Ramos (cell line): ENCODE results near the gene MYBL2.

ENCODE experiments used
- in situ Hi-C: fragments of 300-500 bp; cut with MboI; formaldehyde crosslinking; loops from one replicate; pipeline ENCODE4 v1.14.3; 2022; ENCODE audit warnings: low sequenced_read_pairs; ENCODE audit not compliant: unreplicated experiment

MYBL2 gene

DNA sequence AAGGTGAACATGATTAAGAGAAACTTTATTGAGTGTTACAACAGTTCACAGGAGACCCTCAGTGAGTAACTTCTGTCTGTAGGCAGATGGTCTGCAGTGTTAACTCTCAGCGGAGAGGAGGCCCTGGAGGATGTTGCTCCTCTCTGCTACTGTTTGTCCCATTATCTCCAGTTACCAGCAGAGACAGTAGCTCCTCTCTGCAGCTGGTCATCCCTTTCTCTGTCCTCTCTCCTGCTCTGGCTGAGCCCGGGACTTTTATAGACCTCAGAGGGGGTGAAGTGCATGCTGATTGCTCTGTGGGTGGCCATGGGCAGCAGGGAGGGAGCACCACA is 54.1 kb downstream of the MYBL2 start:
- in situ Hi-C loops, result no loop called here

DNA sequence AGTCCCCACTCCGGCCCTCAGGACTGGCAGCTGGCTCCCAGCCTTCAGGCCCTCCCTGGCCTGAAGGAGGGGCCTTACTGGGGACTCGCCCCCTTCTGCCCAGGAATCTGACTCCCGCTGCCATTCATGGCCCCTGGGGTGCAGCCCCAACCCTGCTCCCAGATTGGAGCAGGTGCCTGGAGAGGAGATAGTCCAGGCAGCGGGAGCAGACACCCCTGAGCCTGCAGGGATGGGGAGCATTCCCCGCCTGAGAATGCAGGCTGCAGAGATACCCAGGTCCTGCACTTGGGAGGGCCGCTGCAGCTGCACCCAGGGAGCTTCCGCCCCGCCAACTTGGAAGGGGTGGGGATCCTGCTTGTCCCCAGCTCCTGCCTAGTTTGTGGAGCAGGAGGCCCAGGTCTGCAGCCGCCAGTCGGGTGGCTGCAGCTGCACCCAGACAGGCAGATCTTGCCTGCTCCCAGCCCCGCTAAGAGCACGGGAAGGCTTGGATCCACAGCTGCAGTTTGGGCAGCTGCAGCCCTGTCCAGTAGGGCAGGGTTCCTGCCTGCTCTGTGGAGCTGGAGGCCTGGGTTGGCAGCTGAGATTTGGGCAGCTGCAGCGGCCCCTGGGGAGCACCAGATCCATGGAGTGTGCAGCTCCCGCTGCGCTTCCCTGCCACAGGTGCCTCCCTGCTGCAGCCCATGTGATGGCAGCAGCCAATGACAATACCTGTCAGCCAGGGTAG is 54.7 kb downstream of the MYBL2 start:
- in situ Hi-C loops, result no loop called here

DNA sequence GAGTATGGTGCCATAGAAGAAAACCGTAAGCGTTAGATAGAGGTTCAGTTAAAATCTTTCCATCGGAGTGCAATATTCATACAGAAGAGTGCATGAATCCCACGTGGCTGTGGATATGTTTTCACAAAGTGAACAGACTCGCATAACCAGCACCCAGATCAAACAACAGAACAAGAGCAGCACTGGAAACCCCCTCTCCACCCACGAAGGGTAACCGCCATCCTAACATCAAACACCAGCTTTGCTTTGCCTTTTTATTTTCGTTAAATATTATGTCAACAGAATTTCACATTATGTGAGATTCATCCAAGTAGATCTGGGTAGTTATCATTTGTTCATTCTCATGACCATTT is 55.2 kb downstream of the MYBL2 start:
- in situ Hi-C loops, result no loop called here

DNA sequence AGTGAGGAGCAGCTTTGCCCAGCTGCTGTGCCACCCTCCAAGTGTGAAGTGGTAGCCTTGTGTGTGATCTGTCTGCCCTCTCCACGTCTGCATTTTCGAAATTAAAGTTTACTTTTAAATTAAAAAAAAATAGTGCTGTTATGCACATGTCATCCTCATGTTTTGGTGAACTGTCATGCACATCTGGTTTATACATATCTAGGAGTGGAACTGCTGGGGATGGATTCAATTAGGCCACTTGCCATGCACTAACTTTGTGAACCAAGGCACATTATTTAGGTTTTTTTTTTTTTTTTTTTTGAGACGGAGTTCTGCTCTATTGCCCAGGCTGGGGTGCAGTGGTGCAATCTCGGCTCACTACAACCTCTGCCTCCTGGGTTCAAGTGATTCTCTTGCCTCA is 56.3 kb downstream of the MYBL2 start:
- in situ Hi-C loops, result no loop called here

DNA sequence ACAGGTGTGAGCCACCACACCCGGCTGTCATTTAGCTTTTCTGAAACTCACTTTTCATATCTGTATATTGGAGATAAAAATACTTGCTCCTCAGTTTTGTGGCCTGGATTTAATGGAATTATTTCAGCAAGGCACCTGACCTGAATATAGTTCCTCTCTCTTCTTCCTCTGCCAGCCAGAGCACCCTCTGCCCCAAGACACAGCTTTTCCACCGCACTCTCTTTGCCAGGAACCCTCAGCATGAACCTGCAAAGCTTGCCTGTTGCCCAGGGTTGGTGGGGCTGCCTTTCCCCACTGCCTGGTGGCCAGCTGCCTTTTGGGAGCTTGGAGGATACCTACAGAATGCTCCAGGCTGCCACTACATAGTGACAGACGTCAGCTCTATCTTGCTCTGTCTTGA is 56.8 kb downstream of the MYBL2 start:
- in situ Hi-C loops, result no loop called here

DNA sequence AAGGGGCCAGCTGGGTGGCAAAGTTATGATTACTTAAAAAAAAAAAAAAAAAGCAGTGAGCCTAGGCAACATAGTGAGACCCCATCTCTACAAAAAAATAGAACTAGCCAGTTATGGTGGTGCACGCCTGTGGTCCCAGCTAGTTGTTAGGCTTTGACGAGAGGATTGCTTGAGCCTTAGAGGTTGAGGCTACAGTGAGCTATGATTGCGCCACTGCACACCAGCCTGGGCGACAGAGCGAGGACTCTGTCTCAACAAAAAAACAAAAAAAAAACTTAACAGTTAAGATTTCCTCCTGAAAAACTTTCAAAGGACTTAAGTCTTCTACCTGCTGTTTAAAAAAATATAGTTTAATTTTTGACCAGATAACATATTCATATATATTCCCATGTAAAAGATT is 57.5 kb downstream of the MYBL2 start:
- in situ Hi-C loops, result no loop called here

DNA sequence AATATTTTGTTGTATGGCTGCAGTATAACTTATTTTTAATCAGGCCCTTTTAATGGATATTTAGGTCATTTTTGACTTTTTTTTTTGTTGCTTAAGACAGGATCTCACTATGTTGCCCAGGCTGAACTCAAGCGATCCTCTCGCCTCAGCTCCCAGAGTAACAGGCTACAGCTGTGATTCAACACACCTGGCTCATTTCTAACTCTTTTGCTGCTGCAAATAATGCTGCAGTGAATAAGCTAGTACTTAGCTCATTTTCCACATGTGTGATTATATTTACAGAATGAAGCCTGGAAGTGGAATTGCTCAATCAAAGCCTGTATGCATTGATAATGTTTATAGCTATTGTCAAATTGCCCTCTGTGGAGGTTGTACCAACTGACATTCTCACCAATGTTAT is 58.8 kb downstream of the MYBL2 start:
- in situ Hi-C loops, result no loop called here

DNA sequence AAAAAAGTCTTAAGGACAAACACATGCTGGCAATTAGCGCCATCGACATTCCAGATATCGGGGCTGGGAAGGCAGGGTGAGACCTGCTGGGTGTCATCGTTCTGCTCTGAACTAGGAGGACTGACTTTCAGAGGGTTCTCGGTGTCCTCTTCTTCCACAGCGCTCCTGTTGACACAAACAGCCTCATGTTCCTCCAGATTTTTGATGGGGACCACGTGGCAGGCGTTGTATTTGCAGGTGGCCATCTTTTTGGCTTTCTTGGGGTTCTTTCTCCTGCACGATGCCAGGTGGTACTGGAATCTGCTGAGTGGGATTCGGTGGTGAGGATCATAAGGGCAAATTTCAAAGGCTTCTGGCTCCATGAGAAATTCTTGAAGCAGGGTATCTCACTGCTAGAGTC is 59.4 kb downstream of the MYBL2 start:
- in situ Hi-C loops, result no loop called here

DNA sequence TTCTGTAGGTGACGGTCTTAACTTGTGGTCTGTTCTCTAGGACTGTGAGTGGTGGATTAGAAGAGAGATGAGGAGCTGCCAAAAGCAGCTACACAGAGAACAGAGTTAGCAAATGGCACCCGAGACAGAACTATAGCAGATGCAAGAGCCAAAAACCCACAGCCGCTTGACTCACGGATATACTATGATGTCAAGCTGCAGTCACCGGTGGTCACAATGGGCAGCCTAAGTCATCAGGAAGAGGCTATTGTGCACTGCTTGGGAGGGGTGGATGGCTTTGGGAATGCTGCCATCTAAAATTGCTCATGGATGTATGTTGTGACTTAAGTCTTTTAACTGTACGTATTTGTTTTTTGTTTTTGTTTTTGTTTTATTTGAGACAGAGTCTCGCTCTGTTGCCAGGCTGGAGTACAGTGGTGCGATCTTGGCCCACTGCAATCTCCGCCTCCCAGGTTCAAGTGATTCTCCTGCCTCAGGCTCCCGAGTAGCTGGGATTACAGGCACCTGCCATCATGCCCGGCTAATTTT is 60.0 kb downstream of the MYBL2 start, which contains the start of gene GTSF1L:
GTSF1L (minus strand) TSS at position 192 of the 528 bp plus-strand sequence. CDS start 308 bp downstream, outside the sequence.
- in situ Hi-C loops, result no loop called here

DNA sequence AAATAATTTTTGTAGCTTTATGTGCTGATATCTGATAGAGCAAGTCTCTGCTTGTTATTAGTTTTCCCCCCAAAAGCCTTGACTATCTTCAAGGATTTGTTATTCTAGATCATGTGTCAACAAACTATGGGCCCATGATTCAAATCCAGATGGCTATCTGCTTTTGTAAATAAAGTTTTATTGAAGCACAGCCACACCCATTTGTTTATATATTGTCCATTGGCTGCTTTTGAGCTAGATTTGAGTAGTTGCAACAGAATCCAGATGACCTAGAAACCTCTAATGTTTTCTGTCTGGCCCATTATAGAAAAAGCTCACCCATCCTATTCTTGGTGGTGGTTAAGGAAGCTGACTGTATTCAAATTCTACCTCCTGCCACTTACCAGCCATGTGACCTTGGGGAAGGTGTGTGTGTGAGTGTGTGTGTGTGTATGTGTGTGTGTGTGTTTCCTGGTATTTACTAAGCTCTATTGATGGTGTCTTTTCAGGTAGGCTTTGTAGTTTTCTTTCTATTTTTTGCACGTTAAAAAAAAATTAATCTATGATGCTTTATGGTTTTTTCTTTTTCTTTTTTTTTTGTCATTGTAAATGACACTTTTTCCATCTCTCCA is 61.2 kb downstream of the MYBL2 start:
- in situ Hi-C loops, result no loop called here

DNA sequence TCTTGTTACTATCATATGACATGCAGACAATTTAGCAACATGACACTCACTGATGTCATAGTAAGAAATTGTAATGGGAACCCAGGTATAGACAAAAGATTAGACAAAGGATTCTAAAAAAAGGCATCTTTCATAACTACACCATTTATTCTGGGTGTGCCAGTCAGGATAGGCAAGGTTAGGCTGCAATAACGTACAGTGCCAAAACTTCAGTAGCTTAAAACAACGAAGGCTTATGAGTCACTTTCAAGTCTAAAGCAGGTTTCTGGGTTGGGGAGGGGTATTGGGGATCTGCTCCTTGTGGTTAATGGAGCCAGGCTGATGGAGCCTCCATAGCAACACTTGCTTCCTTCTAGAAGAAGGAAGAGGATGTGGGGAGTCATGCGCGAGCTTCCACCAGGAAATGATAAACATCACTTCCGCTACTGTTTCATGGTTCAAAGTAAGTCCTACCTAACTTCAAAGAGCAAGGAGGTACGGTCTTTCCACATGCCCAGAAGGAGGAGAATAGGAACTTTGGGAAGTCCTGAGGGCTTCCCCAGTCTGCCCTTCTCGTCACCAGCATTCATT is 61.9 kb downstream of the MYBL2 start:
- in situ Hi-C loops, result no loop called here

DNA sequence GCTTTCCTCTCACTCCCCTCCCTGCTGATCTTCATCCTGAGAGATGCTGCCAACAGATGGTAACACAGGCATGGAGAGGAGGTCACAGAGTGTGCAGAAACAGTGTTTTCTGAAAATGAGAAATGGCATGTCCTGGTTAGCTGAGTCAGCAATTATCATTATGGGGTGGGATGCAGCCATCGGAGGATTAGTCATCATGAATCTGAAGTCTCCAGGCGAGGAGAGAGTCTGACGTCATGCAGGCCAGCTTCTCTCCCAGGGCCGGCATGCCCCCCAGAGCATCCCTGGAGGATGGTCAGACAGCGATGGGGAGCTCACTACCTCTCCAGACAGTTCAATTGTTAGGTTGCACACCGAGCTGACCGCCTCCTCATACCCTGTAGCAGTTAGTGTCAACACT is 64.6 kb downstream of the MYBL2 start:
- in situ Hi-C loops, result no loop called here

DNA sequence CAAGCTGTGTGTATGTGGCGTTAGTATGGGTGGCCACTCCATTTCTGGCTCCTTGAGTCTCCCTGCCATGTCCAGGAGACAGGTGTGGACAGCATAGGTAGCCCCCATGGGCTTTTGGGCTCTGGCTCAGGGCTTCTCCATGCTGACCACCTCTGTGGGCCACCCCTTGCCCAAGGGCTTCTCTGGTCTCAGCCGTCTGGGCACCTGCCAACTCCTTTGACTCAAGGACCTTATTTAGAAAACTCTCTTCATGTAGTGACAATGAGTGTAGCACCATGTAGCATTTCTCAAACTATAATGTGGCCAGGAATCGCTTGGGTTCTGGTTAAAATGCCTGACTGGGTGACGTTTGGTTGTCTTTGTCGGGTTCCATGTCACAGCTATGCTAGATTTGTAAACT is 65.0 kb downstream of the MYBL2 start:
- in situ Hi-C loops, result no loop called here

DNA sequence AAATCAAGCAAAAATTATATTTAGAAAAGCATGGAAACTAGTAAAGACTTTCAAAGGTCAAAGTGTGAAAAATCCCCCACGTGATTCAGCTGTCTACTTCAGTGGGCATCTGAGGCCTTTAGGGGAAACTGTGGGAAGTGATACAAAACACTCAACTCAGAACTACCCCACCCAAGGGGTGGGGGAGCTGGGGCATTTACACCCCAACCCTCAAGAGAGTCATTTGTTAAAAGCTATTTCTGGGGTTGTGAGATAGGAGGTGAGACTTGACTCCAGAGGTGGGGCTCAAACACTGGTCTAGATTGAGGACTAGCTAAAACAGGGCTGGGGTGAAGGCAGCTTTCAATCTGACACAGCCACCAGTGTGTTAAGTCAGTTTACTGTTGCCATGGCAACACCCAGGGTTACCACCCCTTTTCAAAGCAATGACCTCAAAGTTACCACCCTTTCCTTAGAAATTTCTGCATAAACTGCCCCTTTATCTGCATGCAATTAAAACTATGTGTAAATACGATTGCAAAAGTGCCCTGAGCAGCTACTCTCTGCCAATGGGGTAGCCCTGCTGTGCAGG is 69.8 kb downstream of the MYBL2 start:
- in situ Hi-C loops, result no loop called here

DNA sequence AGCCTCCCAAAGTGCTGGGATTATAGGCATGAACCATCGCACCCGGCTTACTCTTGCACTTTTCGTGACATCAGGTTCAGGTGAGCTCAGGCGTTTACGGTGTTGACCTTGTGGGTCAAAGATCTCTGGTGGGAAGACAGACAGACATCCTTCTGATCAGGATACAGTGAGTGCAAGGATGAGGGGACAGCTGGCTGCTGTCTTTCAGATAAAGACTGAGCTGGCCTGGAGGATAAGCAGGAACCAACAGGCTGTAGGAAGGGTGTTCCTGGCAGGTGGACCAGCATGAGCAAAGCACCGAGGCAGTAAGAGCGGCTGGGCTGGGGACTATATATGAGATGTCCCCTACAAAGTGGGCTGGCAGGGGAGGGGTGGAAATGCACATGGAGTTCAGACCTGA is 71.0 kb downstream of the MYBL2 start:
- in situ Hi-C loops, result no loop called here

DNA sequence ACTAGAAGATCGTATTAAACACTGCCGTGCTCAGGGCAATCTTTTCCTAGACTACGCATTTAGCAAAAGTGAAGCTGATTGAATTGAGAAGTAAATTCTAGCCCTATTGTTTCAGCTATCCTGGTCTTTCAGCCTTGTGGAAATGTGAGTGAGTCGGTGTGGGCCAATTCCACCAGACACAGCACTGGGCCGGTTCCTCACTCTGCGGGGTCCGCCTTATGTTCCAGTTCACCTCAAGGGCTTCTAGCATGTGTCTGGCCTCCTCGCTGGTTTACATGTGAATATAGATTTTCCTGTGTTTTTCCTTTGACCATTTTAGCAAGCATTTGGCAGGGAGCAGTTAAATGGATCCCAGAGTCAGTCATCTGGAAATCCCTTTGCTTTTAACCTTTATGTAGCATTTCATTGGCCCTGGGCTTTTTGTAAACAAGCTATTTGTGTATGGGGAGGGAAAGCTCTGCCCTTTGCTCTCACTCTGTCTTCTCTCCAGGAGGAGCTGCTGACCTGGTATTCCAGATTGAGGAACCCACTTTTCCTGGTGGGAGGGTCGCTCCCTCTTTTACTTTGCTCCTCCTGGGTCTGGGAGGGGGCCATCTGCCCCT is 72.3 kb downstream of the MYBL2 start:
- in situ Hi-C loops, result no loop called here

DNA sequence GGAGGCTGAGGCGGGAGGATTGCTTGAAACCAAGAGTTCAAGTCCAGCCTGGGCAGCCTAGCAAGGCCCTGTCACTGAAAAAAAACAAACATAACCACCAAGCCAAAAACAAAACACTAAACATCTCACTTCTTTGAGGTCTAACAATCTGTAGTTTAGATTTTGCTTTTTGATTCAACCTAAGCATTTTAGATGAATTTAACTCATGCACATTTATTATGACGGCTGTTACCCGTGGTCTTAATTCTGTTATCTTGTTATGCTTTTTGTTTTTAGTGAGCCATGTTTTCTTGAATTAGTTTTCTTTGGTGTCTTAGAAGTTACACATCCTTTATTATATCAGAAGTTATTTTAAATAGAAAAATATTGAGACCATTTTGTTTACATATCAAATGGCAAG is 73.7 kb downstream of the MYBL2 start:
- in situ Hi-C loops, result no loop called here

DNA sequence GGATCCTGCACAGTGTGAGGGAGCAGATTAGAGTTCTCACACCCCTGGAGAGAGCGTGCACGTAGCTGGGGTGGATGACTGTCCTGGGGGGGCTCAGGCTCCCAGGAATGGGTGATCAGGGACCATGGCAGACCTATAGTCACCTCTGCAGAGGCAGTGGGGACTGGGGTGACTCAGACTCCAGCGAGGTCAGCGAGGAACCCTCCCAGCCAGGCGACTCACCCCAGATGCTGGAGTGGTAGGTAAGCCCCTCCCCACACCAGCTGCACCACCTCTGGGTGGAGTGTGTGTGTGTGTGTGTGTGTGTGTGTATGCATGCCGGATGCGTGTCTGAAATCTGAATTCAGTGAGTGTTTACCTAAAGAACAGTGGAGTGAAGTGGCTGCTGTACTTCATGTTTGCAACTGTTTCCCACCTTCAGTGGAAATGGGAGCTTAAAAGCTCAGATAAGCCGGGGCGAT is 77.3 kb downstream of the MYBL2 start:
- in situ Hi-C loops, result no loop called here

DNA sequence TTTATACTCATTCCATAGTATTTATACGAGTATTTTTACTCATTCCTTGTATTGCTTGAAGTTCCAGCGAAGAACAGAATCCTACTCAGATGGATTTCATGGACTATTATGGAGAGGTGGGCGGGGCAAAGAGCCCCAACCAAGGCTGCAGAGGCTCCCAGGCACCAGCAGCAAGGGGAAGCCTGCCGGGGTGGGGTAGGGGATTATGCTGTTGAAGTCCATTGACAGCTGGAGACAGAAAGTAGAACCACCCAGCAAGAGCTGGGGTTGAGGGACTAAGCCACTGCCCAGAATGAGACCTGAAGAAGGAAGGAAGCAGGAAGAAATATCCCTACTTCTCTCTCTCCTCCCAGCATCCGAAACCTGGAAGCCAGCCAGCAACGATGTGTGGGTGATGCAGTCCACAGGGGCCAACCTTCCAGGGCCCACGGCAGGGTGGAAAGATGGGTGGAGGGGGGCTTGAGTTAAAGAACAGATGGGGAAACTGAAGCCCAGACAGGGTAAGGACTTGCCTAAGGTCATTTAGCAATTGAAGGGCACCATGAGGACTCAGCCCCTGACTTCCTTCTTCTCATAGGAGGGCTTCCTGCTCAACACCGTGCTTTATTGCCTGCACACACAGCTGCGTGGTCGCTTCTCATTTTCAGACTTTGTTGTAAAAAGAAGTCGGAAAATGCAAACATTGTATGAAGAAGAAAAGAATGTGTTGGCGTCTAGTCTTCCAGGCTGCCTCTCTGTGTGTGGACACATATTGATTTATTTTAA is 78.2 kb downstream of the MYBL2 start:
- in situ Hi-C loops, result no loop called here
